ENCODE data around the gene TP53TG5. TPM values are rescaled to one million over a fixed set of nuclear protein-coding genes. Genes with fewer than 3 reads are reported as not detected.

The TP53TG5 gene
- total RNA-seq, 1 donor, result 0.09 TPM

GRCh38 chr20:45394221-45395113, 16.3 kb upstream of the TP53TG5 start:
- no peak for DNase-seq (ENCODE audit: low read depth)
- TF ChIP-seq, protein P1, sequence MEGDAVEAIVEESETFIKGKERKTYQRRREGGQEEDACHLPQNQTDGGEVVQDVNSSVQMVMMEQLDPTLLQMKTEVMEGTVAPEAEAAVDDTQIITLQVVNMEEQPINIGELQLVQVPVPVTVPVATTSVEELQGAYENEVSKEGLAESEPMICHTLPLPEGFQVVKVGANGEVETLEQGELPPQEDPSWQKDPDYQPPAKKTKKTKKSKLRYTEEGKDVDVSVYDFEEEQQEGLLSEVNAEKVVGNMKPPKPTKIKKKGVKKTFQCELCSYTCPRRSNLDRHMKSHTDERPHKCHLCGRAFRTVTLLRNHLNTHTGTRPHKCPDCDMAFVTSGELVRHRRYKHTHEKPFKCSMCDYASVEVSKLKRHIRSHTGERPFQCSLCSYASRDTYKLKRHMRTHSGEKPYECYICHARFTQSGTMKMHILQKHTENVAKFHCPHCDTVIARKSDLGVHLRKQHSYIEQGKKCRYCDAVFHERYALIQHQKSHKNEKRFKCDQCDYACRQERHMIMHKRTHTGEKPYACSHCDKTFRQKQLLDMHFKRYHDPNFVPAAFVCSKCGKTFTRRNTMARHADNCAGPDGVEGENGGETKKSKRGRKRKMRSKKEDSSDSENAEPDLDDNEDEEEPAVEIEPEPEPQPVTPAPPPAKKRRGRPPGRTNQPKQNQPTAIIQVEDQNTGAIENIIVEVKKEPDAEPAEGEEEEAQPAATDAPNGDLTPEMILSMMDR (IDR thresholded peaks at IDR 0.05; ENCODE audit: insufficient read depth, low read length), result no peak

GRCh38 chr20:45392733-45393132, 14.6 kb upstream of the TP53TG5 start:
- TF ChIP-seq, protein P1 (IDR thresholded peaks at IDR 0.05; ENCODE audit: insufficient read depth, low read length), result no peak
- DNase-seq (ENCODE audit: low read depth), result no peak
- H3K4me3 ChIP-seq (ENCODE audit: low read depth, low read length), result no peak overlapping the region

More at GRCh38 chr20:45394221-45395113, 16.3 kb upstream of the TP53TG5 start:
- no peak overlapping the region for H3K4me3 ChIP-seq (ENCODE audit: low read depth, low read length)

DNA sequence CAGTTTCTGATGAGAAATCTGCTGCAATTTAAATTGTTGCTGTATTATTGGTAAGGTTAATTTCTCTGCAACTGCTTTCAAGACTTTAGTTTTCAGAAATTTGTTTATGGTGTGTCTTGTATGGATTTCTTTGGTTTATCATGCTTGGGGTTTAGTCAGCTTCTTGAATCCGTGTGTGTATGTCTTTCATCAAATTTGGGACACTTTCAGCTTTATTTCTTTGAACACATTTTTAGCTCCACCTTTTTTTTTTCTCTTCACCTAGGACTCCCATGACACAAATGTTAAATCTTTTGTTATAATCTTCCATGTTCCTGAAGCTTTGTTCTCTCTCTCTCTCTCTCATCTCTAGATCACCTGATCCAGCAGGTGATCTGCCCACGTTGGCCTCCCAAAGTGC, 13.4 kb upstream of the TP53TG5 start:
- DNase-seq (ENCODE audit: low read depth), result no peak
- H3K4me3 ChIP-seq (ENCODE audit: low read depth, low read length), result no peak overlapping the region
- TF ChIP-seq, protein P1 (IDR thresholded peaks at IDR 0.05; ENCODE audit: insufficient read depth, low read length), result no peak

- no peak overlapping the region for H3K4me3 ChIP-seq (ENCODE audit: low read depth, low read length)
- TF ChIP-seq, protein P1 (IDR thresholded peaks at IDR 0.05; ENCODE audit: insufficient read depth, low read length), result no peak
- no peak for DNase-seq (ENCODE audit: low read depth)
Observed at GRCh38 chr20:45390931-45391330, 12.8 kb upstream of the TP53TG5 start.

DNA sequence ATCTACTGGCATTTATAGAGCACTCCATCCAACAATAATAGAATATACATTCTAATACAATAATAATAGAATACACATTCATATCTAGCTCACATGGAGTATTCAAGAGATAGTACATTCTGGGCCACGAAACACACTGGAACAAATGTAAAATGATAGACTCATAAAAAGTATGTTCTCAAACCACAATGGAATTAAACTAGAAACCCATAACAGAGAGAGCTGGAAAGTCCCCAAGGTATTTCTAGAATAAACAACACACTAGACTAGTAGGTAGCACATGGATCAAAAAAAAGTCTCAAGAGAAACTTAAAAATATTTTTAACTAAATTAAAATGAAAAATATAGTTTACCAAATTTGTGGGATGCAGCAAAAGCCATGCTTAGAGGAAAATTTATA, 9.1 kb upstream of the TP53TG5 start:
- TF ChIP-seq, protein P1 (IDR thresholded peaks at IDR 0.05; ENCODE audit: insufficient read depth, low read length), result no peak
- no peak overlapping the region for H3K4me3 ChIP-seq (ENCODE audit: low read depth, low read length)

GRCh38 chr20:45377269-45377668, 856 bp downstream of the TP53TG5 start:
- TF ChIP-seq, protein P1 (IDR thresholded peaks at IDR 0.05; ENCODE audit: insufficient read depth, low read length), result no peak
- DNase-seq (ENCODE audit: low read depth), result no peak
- H3K4me3 ChIP-seq (ENCODE audit: low read depth, low read length), result no peak overlapping the region

More for the DNA sequence above, 9.1 kb upstream of the TP53TG5 start:
- no peak for DNase-seq (ENCODE audit: low read depth)
